Panc1 (cell line): ENCODE results near the gene DOCK1.

Source experiments
- CTCF ChIP-seq: fragments of 450-650 bp; IDR thresholded peaks from 2 replicates; pipeline ENCODE4 v1.5.1; 2017; ENCODE audit warnings: mild to moderate bottlenecking
- POLR2AphosphoS5 ChIP-seq: IDR thresholded peaks from 2 replicates; pipeline ENCODE4 v1.6.1; 2012; ENCODE audit warnings: mild to moderate bottlenecking, low read depth, low read length, moderate library complexity
- SIN3A ChIP-seq: IDR thresholded peaks from 2 replicates; pipeline ENCODE4 v1.6.1; 2012; ENCODE audit warnings: low read depth, mild to moderate bottlenecking, low read length, moderate library complexity, borderline replicate concordance; ENCODE audit not compliant: insufficient read depth
- TCF7L2 ChIP-seq: IDR thresholded peaks from 2 replicates; pipeline ENCODE4 v1.6.1; 2011; ENCODE audit warnings: mild to moderate bottlenecking, low read depth, low read length, inconsistent platforms

- TF ChIP-seq POLR2AphosphoS5 (no peak), CTCF (no peak), SIN3A (no peak), TCF7L2 (no peak)
Observed at GRCh38 chr10:127017541-127018297, 112.5 kb downstream of the DOCK1 start.
